ENCODE measurements around the gene DYRK1A.

GRCh38 chr21:37421306-37421705, 54.7 kb downstream of the DYRK1A start:
- TF ChIP-seq CTCF (IDR thresholded peaks at IDR 0.05; ENCODE audit: low read depth, low read length) = no peak
- TF ChIP-seq POLR2A (IDR thresholded peaks at IDR 0.05; ENCODE audit: extremely low read depth, insufficient read length) = no peak
- TF ChIP-seq MYC (IDR thresholded peaks at IDR 0.05; ENCODE audit: low read depth, low read length) = no peak

Data from NB4 (cell line).